Measurements from ENCODE around the gene DNAI1.

The DNAI1 gene

DNA sequence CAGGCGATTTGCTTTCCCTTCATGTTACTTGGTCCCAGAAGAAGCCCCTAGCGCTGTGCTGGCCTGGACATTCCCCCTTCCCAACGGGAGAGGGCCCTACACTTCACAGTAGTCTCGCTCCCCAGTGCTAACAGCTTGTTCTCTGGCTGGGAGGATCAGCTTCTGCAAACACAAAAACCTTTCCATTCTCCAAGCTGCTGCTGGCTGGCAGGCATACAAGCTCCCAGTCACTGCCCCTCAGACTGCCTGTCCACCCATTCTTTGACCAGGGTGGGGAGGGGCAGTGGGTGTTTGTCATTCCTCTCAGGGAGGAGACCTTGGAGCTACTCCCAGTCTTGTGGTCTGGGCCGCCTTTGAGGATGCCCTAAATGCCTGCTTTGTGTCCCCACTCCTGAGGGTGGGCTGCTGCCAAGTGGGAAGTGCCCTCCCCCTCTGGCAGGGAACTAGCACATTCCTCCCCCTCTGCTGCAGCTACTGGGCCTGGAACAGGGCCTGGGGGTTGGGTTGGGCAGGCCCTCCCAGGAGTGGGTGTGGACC is 43.4 kb downstream of the DNAI1 start:
- TF ChIP-seq, protein P1, sequence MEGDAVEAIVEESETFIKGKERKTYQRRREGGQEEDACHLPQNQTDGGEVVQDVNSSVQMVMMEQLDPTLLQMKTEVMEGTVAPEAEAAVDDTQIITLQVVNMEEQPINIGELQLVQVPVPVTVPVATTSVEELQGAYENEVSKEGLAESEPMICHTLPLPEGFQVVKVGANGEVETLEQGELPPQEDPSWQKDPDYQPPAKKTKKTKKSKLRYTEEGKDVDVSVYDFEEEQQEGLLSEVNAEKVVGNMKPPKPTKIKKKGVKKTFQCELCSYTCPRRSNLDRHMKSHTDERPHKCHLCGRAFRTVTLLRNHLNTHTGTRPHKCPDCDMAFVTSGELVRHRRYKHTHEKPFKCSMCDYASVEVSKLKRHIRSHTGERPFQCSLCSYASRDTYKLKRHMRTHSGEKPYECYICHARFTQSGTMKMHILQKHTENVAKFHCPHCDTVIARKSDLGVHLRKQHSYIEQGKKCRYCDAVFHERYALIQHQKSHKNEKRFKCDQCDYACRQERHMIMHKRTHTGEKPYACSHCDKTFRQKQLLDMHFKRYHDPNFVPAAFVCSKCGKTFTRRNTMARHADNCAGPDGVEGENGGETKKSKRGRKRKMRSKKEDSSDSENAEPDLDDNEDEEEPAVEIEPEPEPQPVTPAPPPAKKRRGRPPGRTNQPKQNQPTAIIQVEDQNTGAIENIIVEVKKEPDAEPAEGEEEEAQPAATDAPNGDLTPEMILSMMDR (IDR thresholded peaks at IDR 0.05; ENCODE audit: borderline replicate concordance, control extremely low read depth, extremely low read depth, insufficient read depth, missing control alignments): no peak
- no peak for DNase-seq (ENCODE audit: low spot score)
- in situ Hi-C loops (cut with MboI; ENCODE audit: low sequenced_read_pairs, unreplicated experiment): no loop called here

DNA sequence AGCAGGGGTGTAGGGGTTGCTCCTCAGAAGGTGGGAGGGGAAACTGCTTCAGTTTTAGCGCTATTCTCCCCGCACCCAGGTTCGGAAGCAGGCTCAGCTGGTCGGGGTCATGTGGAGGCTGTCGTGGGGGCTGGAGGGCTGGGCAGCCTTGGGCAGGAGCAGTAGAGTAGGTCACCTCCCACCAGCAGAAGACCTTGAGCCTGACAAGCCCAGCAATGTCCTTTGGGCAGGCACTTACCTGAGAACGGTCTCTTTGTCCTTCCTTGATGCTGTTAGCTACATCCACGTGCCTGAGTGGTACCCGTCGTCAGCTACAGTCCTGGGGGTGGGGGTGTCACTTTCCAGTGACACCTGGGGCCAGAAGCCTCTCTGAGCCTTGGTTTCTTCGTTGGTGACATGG is 43.9 kb downstream of the DNAI1 start:
- DNase-seq (ENCODE audit: low spot score): no peak
- in situ Hi-C loops (cut with MboI; ENCODE audit: low sequenced_read_pairs, unreplicated experiment): no loop called here
- TF ChIP-seq, protein P1 (IDR thresholded peaks at IDR 0.05; ENCODE audit: borderline replicate concordance, control extremely low read depth, extremely low read depth, insufficient read depth, missing control alignments): no peak

DNA sequence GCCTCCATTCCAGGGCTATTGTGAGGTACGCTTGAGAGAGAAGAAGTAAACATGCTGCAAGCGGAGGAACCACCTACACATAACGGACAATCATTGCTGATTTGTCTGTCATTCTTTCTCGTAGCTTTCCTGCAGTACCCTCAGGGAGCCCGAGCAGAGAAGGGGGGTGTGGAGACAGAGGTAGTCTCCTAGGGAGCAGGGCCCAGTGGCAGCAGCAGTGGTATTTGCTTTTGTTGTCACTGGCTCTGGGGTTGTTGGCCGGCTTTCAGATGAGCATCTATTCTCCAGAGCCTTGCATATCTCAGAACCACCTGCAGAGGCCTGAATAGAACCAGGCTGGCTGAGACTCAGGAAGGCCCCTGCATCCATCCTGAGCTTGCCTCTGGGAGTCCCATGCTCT is 44.3 kb downstream of the DNAI1 start:
- in situ Hi-C loops (cut with MboI; ENCODE audit: low sequenced_read_pairs, unreplicated experiment): no loop called here
- TF ChIP-seq, protein P1 (IDR thresholded peaks at IDR 0.05; ENCODE audit: borderline replicate concordance, control extremely low read depth, extremely low read depth, insufficient read depth, missing control alignments): no peak
- DNase-seq (ENCODE audit: low spot score): no peak

DNA sequence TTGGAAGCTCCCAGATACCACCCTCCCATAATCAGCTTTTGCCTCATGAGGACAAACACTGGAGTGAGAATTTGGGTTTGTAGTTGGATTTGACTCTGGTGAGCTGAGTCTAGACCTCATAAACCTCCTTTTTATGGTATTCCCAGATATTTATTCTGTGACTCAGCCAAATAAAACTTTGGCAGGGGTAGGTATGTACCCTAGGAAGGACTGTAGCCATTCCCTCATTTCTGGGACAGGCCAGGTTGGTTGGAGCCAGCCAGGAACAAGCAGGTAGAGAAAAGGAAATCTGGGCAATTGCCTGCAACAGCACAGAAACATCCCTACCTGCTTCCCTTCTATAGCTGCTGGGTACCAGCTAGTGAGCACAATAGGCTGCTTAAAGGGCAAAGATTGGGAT is 44.8 kb downstream of the DNAI1 start:
- in situ Hi-C loops (cut with MboI; ENCODE audit: low sequenced_read_pairs, unreplicated experiment): no loop called here
- TF ChIP-seq, protein P1 (IDR thresholded peaks at IDR 0.05; ENCODE audit: borderline replicate concordance, control extremely low read depth, extremely low read depth, insufficient read depth, missing control alignments): no peak
- no peak for DNase-seq (ENCODE audit: low spot score)

DNA sequence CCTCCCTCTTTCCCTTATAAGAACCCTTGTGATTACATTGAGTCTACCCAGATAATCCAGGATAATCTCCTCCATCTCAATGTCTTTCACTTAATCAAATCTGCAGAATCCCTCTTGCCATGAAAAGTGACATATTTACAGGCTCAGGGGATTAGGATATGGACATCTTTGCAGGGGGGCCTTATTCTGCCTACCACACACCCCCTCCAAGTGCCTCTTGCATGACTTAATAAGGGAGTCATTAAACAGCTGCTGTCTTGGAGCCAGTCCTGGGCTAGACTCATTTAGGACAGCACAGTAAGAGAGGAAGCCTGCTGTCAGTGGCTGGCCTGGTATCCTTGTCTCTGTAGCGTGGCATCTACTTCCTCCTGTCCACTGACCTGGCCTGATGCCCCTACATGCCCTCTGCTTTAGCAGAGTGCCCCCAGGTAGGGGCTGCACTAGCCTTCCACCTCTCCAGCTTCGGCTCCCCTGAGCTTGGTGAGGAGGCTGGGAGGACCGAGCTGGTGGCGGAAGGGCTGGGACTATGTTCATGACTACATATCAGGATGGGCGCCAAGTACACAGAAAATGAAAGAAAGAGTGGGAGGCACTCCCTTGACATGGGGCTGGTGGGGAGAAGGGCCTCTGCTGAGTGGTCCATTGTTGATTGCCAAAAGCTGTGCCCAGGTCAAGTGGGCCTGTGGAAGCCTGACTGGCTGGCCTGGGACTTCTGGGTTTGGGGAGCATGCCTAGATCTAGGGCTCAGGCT is 46.9 kb downstream of the DNAI1 start:
- DNase-seq (ENCODE audit: low spot score): no peak
- in situ Hi-C loops (cut with MboI; ENCODE audit: low sequenced_read_pairs, unreplicated experiment): no loop called here
- TF ChIP-seq, protein P1 (IDR thresholded peaks at IDR 0.05; ENCODE audit: borderline replicate concordance, control extremely low read depth, extremely low read depth, insufficient read depth, missing control alignments): no peak

DNA sequence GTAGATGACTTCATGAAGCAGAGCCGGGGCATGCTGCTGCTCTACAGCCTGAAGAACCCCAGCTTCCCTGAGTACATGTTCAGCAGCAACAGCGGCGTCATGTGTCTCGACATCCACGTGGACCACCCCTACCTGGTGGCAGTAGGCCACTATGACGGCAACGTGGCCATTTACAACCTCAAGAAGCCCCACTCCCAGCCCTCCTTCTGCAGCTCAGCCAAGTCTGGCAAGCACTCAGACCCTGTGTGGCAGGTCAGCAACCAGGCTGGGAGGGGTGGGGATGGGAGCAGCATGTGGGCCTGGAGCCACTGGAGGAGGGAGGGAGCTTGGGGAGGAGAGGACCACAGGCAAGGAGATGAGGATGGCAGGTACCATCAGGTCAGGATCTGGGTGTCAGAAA is 48.0 kb downstream of the DNAI1 start:
- in situ Hi-C loops (cut with MboI; ENCODE audit: low sequenced_read_pairs, unreplicated experiment): no loop called here
- no peak for DNase-seq (ENCODE audit: low spot score)
- TF ChIP-seq, protein P1 (IDR thresholded peaks at IDR 0.05; ENCODE audit: borderline replicate concordance, control extremely low read depth, extremely low read depth, insufficient read depth, missing control alignments): no peak
